ENCODE results near the gene ITPR1.
"Not testable (repeated sequence)": the region's sequence is repeated elsewhere in the genome, so short reads cannot be mapped to it uniquely, and the experiment has no call there.

The ITPR1 gene

GRCh38 chr3:4758957-4759656, 266.0 kb downstream of the ITPR1 start:
- no peak for DNase-seq (ENCODE audit: low read depth)

GRCh38 chr3:4759689-4760312, 266.7 kb downstream of the ITPR1 start:
- no peak for DNase-seq (ENCODE audit: low read depth)

GRCh38 chr3:4761759-4762158, 268.6 kb downstream of the ITPR1 start:
- no peak for DNase-seq (ENCODE audit: low read depth)

DNA sequence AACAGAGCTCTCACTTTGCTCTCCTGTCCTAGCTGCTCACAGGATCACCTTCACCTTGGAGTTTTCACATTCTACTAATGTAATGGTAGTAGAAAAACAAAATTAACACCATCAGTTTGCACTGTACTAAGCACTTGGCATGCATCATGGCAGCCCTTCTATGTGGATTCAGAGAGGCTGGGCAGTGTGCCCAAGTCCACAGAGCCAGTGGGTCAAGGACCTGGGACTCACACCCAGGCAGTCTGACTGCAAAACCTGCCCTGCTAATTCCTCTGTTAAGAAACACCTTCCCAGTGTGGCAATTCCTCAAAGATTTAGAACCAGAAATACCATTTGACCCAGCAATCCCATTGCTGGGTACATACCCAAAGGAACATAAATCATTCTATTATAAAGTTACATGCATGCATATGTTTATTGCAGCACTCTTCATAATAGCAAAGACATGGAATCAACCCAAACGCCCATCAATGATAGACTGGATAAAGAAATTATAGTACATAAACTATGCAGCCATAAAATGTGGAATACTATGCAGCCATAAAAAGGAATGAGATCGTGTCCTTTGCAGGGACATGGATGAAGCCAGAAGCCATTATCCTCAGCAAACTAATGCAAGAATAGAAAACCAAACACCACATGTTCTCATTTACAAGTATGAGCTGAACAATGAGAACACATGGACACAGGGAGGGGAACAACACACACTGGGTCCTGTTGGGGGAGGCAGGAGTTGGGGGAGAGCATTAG, 269.5 kb downstream of the ITPR1 start:
- DNase-seq (ENCODE audit: low read depth), result not testable (repeated sequence)

DNA sequence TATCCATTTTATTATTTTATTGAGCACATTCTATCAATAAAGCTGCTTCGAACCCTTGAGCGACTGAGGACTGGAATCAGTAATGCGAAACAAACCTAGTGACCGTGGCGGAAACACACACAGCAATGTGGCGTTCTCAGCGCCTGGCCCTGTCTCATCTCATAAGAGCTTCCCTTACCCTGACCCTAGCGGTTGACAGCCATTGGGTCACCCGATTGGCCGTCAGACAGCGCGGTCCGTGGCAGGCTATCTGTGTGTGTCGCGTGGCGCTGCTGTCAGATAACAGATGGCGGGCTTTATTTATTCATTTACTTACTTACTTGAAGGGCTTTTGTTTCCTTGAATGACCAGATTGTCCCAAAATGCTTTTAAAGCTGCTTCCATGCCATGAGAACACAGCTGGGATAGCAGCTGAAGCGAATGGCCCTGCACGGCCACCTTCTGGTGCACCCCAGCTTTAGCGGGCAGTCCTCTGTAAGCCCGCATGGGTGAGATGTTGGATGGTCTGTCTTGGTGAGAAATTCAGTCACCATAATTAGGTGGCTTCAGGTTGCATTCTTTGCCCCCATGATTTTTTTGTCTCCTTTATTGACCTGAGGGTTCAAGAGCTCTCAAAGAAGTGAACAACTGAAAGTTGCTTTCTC, 270.6 kb downstream of the ITPR1 start:
- DNase-seq (ENCODE audit: low read depth), result no peak

GRCh38 chr3:4765212-4765611, 272.1 kb downstream of the ITPR1 start:
- DNase-seq (ENCODE audit: low read depth), result no peak

DNA sequence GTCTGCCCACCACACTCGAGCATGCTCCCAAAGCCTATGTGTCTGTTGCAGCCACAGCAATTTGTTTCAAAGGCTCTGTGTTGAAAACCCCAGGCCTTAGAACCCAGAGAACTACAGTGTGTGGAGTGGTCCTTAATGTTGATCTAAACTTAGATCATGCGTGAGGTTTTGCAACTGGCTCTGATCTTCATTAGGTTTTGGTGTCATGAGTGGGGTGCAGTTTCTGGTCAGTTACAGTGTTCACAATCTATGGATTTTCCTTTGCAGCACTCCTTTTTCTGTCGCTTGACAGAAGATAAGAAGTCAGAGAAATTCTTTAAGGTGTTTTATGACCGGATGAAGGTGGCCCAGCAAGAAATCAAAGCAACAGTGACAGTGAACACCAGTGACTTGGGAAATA, 273.1 kb downstream of the ITPR1 start:
- DNase-seq (ENCODE audit: low read depth), result no peak

GRCh38 chr3:4766716-4767499, 273.8 kb downstream of the ITPR1 start:
- no peak for DNase-seq (ENCODE audit: low read depth)

DNA sequence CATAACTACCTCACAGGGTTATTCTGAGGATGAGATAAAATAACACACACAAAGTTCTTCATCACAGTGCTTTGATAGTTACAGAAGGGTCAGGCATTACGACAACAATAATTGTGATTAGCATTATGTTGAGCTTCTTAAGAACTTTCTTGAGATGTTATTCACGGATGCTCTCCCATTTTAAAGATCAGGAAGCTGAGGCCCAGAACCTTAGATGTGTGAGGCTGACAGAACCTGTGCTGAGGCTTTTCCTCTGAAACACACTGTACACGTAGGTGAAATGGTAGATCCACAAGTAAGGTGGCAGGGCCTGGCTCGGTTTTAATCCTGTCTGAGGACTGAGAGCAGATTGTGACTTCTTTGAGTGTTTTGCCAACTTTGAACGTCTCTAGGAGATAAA, 274.9 kb downstream of the ITPR1 start:
- no peak for DNase-seq (ENCODE audit: low read depth)

DNA sequence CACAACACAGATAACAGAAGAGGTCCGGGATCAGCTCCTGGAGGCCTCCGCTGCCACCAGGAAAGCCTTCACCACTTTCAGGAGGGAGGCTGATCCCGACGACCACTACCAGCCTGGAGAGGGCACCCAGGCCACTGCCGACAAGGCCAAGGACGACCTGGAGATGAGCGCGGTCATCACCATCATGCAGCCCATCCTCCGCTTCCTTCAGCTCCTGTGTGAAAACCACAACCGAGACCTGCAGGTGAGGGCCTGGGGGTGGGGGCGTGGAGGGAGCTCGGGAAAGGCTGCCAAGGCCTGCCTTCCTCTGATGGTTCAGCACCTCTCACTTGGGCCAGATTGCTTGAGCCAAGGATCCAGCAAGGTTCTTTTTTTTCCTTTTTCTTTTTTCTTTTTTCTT, 275.4 kb downstream of the ITPR1 start:
- DNase-seq (ENCODE audit: low read depth), result no peak

DNA sequence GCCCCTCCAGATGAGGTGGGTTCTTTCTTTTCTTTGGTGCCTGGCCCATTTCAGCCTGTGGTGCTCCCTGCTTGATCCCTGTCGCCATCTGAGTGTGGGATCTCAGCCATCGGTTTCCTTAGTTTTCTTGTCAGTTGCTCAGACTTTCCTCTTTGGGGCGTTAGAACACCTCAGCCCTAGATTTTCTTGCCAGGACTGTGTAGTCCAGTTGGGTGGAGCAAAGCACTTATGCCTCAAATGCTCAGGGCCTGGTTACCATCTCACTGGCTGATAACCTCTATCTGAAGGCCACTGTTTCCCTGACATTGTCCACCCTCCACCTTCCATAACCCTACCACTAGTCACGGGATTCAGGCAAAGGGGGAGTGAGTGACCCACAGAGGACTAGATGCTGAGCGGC, 277.4 kb downstream of the ITPR1 start:
- DNase-seq (ENCODE audit: low read depth), result no peak

- no peak for DNase-seq (ENCODE audit: low read depth)
Observed at GRCh38 chr3:4771243-4771642, 278.1 kb downstream of the ITPR1 start.

DNA sequence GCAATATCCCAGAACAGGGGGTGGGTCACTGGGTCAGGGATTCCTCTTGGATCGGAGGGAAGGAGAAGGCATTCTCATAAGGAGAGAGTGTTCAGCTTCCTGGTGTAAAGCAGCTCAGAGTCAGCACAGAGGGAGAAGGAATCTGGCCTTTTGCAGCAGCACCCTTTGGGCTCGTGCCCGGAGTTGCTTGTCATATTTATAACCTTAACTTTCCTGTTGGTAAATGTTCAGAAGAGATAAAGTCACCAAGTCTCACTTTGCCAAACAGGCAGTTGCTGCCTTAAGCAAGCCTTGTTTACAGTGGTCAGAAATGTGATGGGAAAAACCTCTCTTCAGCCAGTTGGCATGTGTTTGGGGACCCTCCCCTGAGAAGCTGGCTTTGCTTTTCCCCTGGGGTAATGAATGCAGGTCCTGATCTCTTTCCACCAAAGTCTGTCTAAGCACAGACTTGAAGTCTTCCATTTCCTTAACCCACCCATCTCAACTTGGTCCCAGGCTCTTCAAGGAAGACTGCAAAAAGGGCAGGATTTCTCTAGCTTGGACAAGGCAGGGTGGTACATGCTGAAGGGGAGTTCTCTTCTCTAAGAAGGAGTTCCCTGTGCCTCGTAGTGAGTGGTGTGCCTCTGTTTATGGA, 279.1 kb downstream of the ITPR1 start:
- no peak for DNase-seq (ENCODE audit: low read depth)

DNA sequence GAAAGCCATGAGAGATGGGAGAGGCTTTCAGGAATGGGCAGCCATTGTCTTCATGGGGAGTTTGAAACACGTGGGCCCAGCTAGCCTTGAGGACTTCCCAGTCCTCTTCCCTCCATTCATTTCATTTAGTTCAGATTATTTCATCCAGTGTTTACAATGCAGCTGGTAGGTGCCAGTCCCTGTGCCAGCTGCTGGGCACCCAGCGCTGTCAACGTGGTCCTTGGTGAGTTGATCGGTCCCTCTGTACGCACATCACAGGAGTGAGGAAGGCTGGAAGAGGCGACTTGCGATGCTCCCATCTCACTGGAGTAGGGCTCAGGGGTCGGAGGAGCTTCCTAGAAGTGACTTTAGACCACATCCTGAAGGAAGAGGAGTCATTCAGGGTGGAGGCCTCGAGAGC, 279.7 kb downstream of the ITPR1 start:
- no peak for DNase-seq (ENCODE audit: low read depth)

- no peak for DNase-seq (ENCODE audit: low read depth)
Observed at GRCh38 chr3:4773583-4773982, 280.4 kb downstream of the ITPR1 start.

GRCh38 chr3:4774531-4774930, 281.4 kb downstream of the ITPR1 start:
- no peak for DNase-seq (ENCODE audit: low read depth)

GRCh38 chr3:4776399-4776979, 283.3 kb downstream of the ITPR1 start:
- DNase-seq (ENCODE audit: low read depth), result no peak

DNA sequence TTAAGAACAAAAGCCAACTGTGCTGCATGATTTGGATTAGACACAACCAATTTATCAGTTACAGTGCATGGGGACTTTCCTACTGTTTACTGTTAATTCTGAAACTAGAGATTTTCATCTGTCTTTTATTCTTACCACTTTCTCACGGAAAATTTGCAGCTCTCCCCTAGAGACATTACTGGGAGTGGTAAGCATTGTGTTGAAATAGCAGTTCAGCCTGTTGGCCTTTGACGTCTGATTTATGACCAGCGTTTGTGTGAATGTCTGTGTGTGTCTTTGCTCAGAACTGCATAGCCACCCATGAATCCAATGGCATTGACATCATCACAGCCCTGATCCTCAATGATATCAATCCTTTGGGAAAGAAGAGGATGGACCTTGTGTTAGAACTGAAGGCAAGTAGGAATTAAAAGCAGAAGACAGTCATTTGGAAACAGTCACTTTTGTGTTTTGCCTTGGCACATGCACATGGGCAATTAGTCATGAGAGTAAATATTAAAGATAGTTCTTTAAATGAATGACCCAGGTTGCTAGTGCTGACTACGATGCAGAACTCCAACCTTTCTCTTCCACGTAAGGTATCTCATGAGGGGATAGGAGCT, 283.9 kb downstream of the ITPR1 start:
- DNase-seq (ENCODE audit: low read depth), result no peak

- DNase-seq (ENCODE audit: low read depth), result no peak
Observed at GRCh38 chr3:4778119-4778518, 285.0 kb downstream of the ITPR1 start.

- no peak for DNase-seq (ENCODE audit: low read depth)
Observed at GRCh38 chr3:4778740-4779139, 285.6 kb downstream of the ITPR1 start.

DNA sequence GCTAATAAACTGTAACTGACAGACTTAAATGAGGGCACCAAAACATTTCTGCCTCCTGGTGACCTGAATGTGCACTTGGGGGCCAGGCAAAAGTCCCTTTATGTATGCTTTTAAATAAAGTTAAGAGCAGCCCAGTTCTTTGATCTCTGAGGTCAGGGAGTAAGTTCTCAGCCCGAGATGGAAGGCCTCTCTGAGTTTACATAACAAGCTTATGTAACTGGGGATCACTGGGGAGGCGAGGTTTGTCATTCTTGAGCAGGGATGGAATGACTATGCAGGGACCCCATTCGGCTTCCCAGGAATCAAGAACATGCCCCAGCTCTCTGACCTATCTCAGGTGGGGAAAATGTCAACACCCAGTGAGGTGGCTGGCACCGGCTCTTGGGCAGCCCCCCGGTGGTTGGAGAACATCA, 287.4 kb downstream of the ITPR1 start:
- no peak for DNase-seq (ENCODE audit: low read depth)
